ENCODE data around the gene CDC42EP3.
A peak's percentile ranks its signal among the peaks of the same experiment; 100 is the strongest.

CDC42EP3 gene

DNA sequence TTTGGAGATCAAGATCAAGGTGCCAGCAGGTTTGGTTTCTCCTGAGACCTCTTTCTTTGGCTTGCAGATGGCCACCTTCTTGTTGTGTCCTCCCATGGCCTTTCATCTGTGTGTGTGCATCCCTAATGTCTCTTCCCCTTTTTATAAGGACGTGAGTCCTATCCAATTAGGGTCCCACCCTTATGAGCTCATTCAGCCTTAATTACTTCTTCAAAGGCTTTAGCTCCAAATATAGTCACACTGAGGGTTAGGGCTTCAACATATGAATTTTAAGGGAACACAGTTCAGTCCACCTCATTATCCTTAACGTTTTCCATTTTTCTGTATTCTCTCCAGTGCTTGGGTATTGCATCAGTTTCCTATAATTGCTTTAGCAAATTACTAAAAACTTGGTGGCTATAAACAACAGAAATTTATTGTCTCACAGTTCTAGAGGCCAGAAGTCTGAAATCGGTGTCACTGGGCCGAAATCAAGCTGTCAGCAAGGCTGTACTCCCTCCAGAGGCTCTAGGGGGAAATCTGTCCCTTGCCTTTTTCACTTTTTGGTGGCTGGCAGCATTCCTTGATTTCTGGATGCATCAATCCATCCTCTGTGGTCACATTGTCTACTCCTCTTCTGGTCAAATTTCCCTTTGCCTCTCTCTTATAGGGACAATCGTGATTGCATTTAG, 34.1 kb downstream of the CDC42EP3 start:
- no peak for DNase-seq

DNA sequence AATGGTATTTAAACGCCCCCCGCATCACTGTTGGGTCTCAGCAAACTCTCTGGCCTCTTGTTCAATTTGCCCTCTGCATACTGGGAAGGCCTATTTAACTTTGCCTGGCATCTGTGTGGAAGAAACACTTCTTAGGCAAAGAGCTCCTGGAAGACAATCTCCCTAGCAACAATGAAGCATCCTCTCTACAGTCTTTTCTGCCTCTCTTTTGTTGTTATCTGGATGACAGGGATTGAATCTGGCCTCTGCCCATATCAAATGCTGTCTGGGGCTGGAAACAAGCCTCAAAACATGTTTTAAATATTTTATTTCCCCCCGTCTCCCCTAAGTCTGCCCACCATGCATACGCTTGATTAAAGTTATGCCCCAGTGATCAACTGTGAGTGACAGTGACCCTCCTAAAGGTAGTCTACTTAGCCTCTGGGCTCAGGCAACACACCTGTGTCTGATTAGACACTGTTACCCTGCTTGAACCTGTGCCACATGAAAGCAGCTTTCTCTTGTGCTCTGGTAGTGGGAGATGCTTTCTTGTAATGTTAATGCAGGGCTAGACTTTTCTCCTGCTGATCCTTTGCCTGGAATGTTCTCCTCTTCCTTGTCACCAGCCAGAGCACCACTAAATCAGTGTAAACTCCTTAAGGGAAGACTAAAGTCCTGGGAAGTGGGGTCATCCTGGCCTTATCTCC, 34.9 kb downstream of the CDC42EP3 start:
- no peak for DNase-seq

DNA sequence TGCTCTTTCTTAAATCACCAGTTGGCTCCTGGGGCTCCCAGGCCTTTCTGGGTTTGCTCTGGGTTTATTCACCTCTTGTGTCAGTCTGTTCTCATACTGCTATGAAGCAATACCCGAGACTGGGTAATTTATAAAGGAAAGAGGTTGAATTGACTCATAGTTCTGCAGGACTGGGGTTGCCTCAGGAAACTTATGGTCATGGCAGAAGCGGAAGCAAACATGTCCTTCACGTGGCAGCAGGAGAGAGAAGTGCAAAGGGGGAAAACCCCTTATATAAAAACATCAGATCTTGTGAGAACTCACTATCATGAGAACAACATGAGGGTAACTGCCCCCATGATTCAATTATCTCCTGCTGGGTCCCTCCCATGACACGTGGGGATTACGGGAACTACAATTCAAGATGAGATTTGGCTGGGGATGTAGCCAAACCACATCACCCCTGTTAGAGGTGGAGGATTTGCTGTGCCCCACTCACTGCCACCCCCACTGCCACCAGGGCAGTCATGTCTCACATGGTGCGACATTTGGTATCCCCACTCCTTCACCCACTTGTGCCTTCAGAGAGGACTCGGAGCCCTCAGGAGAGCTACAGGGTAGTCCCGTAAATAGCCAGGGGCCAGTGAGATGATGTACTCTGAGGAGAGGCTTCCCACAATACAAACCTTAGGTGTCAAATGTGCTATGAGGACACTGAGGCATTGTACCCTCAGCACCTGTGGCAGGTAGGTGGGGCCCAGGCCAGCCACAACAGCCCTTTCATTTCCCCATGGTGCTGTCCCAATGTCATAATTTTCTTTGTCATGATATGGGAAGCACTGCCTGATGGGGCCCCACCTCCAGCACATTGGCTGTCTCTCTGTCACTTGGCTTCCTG, 35.7 kb downstream of the CDC42EP3 start:
- DNase-seq: peak in 4 of 58 donors; percentile 4 to 45 (median 17)

DNA sequence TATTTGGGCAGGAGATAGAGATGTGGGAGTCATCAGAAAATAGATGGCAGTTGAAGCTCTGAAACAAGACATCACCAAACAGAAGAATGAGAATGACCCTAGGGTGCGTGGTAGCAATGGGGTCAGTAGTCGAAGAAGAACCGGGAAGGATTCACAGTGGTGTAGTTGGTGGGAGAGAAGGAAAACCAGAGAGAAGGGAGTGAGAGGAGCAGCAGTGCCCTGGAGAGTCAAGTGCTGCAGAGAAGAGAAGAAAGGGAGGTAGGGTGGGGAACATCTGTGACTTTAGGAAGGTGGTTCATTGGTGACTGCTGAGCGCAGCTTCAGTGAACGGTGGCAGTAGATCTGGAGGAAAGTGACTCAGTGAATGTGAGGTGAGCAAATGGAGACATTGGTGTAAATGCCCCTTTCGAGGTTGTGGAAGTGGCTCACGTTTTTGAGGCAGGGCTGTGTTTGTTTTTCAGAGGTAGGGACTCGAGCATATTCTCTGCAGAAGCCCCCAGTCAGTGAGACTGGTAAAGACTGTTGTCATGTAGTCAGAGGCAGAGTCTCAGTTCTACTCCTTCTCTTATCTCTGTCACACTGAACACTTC, 36.4 kb downstream of the CDC42EP3 start:
- DNase-seq: no peak

DNA sequence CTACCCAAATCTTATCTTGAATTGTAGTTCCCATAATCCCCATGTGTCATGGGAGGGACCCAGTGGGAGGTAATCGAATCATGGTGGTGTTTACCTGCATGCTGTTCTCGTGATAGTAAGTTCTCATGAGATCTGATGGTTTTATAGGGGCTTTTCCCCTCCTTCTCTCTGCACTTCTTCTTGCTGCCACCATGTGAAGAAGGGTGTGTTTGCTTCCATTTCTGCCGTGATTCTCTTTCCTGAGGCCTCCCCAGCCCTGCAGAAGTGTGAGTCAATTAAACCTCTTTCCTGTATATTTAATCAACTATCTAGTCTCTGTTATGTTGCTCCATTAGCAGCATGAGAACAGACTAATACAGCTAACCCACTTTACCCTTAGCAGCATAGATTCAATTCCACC, 37.6 kb downstream of the CDC42EP3 start:
- DNase-seq: no peak

DNA sequence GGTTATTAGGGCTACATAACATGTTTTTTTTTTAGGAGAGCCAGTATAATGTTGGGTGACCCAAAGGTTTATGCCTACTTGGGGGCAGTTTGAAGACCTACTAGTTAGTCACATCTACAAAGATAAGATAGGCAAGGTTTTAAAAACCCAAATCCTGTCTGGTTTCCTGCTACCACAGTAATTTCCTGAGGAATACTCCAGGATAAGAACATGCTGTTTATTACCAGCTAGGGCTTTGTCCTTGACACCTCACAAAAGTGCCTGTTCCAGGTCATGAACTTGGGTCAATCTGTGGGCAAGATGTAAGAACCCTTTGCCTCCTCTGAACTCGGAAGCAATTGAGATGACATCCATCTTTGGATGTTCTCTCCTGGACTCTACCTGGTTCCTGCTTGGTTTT, 38.2 kb downstream of the CDC42EP3 start:
- DNase-seq: no peak

DNA sequence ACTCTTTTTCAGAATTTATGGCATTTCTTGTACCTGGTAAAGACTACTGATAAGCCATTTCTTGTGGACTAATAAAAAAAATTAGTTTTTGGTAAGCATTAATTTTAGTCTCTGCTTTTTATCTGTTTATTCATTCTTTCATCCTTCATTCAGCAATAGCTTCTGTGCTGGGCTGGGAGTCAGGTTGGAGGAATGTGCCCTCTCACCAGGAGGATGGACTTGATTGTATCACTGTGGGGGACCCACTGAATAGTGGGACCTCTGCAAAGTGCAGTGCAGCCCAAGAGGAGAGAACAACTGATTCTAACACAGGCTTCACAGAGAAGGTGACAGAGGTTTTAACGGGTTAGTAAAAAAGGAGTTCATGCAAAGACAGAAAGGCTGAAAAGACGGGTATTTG, 39.1 kb downstream of the CDC42EP3 start:
- DNase-seq: no peak

DNA sequence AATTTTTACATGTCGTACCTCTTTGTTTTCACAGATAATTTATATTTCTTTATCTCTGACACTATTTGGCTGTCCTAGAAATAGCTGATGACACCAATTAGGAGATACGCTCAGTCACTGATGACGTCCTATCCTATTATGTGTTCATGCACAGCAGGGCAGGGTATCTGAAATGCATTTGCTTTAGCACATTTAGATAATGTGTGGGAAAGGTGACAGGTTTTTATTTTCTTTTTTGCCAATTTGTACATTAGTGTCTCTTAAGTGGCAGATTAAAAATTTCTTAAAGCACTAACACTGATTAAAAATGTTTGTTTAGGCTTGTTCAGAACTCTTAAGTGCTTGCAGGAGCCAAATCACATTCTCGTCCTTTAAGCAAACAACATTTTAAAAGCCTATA, 39.7 kb downstream of the CDC42EP3 start:
- no peak for DNase-seq

DNA sequence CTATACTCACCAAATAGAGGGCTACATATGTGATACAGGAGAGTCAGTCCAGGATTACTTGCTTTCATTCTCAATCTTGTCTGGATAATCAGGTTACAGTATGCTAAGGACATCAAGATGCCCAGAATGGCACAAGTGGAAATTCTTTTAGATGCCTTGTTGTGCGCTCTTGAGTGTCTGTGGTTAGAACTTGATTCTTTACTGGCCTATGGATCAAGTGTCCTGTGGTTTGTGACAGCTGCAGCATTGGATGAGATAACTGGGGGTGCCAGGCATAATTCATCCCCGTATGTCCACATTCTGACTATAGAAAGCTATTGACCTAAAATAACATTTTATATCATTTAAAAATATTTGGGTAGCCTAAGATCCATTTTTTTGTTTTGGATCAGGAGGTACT, 40.1 kb downstream of the CDC42EP3 start:
- DNase-seq: no peak

DNA sequence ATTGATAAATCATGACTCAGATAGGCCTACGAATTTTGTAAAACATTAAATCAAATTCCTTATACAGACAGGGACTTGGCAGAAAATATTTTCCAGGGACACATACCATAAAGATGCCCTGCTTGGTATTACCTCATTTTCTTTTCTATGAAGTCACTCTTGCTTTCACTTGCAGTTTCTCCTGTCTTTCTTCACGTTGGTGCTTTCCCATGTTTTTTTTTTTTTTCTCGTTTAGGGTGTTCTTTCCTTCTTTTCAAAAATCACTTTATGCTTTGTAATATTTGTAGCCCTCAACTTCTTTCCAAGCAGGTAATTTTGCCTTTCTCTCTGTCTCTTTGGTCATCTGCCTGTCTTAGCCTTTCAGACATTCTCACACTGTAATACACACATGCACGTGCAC, 40.7 kb downstream of the CDC42EP3 start:
- no peak for DNase-seq

DNA sequence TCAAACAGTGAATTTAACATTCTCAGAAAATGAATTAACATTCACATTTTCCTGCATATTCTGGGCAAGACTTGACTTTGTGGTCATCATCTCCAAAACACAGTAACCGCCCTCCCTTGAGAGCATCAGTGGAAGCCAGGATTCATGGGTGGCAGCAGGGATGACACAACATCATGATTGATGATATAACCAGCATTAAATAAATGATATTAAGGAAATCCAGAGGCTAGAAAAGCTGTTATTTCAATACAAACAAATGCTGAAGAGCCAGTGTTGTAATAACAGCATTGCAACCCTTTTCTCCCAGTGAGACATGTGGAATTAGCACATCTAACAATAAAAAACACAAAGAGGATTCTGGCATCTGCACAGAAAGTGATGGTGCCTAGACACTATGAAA, 41.1 kb downstream of the CDC42EP3 start:
- DNase-seq: no peak

DNA sequence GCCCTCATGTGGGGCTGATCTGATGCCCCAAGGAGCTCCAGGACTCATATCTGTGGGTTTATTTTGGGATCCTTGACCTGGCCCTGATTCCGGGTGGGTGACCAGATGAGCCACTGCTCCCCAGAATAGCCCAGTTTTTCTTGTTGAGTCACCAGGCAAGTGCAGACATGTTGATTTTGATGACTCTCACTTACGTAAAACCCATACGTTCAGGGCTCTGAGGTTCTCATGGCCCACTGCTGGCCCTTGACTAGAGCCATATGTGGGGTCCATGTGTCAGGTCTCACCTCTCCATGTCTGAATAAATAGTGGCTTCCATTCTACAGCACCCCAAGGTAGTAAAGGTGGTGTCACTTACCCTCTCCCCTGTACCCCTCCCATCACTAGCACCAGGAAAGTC, 41.9 kb downstream of the CDC42EP3 start:
- no peak for DNase-seq

DNA sequence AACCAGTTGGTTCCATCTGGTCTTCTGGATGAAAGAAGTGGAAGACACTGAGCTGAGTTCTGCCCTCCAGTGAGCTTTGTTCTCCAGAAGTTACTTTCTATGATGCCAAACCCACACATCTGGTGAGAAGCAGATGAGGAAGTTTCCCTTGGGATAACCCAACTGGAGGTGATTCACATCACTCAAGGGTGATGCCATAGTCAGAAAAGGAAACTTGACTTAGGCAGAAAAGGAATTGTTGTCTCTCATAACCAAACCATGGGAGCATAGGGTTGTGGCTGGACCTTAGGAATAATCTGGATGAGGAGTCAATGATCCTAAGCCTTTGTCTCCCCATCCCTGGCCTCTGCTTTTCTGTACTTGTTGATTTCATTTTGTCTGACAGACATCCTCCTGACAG, 43.7 kb downstream of the CDC42EP3 start:
- no peak for DNase-seq

DNA sequence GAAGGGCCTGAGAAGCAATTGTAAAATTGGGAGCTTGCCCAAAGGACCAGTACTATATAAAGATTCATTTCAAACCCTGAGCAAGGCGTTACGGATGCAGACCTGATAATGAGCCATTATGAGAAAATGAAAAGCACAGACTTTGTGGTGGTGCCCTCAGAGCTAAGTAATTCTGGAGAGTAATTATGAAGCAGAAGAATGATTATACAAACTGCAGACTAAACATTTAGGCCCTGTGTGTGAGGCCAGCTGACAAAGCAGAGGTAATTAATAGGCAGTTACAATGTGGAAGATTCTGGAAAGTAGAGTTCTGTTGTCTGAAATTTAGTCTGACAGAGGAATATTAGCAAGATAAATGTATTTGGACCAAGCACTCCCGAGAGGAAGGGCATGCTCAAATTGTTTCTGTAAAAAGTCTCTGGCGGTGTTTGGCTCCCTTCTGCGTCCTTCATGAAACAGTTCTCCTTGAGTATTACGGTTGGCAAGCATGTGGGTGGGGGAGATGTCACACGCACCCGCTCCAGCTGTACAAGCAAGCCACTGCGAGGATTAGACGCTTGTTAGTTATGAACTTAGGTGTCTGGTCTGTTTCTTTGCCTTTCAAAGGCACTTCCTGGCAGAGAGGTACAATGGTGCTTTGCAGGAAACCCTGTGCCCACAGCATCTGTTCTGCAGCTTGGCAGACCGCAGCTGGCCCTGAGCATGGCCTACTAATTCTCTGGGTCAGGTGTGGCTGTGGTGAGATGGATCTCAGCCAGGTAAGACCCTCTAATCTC, 45.5 kb downstream of the CDC42EP3 start:
- peak in 5 of 58 donors; percentile 9 to 50 (median 19) for DNase-seq

DNA sequence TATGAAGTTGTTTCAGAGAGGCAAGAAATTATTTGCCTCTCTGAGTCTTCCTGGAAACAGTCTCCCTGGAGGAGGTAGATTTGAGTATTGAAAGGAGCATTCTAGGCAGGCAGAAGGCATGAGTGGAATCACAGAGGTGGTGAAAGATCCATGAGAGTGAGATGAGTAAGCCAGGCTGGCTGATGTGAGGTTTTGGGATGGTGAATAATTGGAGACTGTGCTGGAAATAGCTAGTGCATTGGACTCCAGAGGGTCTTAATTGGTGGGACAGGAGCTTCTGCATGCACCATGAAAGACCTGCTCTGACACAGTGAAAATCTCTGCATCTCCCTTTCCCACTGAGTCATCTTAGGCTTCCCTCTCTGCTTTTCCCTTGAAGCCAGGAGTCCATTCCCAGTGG, 46.3 kb downstream of the CDC42EP3 start:
- peak in 1 of 58 donors; percentile 7 for DNase-seq

DNA sequence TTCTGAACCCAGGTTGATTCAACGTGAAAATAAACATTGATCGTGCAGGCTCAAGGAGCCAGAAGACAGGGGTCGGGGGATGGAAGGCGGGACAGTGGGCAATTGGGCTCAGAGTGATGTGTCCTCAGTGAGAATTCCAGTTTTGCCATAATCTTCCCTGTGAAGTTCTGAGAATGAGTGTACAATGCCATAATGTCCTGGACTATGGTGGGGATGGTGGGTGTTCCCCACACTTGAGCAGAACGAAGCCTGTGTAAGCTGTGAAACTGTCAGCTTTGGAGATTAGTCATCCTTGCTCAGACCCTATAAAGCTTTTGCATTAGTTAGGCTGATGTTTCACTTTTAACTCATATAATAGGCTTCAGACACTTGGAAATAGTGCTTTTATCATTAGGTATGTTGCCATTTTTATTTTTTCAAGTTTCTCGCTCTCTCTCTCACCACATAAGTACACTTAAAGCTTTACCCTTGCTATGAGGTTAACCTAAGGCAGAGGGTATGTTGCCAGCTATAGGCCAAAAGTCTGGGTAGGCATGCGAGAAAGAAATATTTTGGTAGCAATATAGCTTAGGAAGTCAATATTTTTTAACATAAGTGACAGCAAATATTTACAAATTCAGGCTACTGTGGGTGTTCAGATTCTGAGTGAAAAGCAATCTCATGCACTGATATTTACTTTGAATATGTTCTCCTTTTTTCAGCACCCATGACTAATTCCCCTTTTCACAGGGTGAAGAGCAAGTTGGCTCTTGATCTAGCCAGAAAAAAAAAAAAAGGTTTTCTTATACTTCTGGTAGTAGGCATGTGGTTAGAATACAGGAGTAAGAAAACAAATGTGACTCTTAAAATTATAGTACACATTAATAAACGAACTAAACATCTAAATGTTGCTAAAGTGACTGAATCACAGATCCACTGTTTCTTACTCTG, 47.2 kb downstream of the CDC42EP3 start:
- peak in 1 of 58 donors; percentile 20 for DNase-seq

DNA sequence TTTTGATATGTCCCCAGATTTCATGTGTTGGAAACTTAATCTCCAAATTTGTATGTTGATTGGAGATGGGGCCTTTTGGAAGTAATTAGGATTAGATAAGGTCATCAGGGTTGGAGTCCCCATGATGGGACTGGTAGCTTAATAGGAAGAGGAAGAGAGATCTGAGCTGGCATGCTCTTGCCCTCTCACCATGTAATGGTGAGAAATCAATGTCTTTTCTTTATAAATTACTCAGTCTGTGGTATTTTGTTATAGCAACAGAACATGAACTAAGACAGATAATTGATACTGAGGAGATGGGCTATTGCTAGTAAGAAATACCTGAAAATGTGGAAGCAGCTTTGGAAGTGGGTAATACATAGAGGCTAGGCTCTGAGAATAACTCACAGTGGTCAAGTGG, 48.0 kb downstream of the CDC42EP3 start:
- no peak for DNase-seq

DNA sequence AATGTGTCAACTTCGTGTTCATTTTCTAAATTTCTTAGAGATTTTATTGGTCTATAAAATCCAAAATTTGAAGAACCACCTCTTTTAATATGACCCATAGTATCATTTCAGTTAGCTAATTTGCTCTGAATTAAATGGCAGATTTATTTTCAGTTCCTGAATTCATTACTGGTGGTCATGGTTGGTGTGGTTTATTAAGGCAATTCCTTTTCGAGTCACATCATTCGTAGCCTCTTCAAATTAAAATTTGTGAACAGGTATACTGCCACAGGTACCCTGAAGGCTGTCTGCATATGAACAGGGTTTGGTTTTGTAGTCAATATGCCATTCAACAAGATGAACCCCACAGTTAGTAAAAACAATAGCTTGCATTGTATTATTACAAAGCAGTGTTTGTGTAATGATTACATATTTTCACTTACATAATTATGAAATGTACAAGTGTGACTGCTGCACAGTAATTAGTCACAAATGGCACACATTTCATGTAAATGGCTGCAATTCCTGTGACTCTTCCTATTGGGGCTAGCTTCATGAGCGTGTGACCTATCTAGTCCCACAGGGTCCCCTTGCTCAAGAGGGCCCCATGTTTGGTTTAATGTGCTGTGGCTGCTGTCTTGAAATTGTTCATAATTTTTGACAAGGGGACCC, 48.9 kb downstream of the CDC42EP3 start:
- no peak for DNase-seq

DNA sequence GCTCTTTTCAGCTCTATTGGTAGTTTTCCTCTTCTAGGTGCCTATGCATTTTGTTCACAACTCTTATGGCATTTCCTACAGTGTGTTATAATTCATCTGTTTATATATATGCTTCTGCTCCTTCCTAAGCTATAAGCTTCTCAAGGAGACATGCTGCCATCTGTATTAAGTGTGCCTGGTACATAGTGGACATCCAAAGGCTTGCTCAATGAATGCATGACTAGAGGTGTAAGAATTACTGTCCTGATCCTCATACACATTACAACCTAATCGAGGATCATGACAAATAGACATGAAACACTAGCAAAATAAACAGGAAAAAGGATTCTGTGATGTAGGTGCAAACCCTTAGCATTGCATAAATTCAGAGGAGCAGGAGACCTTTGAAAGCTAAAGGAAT, 50.2 kb downstream of the CDC42EP3 start:
- DNase-seq: no peak

DNA sequence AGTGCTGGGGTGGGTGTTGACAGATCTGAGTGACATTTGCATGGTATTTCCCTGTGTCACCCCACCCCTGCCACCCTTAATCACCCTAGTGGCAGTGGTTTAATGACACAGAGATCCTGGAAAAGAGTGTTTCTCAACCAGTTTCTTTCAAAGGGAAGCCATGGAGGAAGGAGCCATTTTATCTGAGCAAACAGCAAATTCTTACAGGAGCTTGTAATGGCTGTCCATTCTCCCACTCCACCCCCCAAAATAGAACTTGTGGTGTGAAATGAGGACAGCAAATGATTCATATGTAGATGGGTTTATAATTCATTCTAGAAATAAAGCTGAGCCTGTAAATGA, 51.5 kb downstream of the CDC42EP3 start:
- DNase-seq: no peak

Data from anterior cingulate cortex (tissue), 58 donors.